AG09319 (cell line): Measurements from ENCODE around the gene VPS11.
"Not testable (repeated sequence)": the region's sequence is repeated elsewhere in the genome, so short reads cannot be mapped to it uniquely, and the experiment has no call there.

ENCODE experiments used
- DNase-seq: peaks from one replicate; pipeline ENCODE4 v3.0.0-alpha.2; 2010; ENCODE audit warnings: low read depth; ENCODE audit errors: extremely low read depth
- TF ChIP-seq, protein P1 (sequence below): IDR thresholded peaks from 2 replicates; pipeline ENCODE4 v1.5.1; 2011; ENCODE audit warnings: low read depth, mild to moderate bottlenecking, inconsistent platforms, low read length, moderate library complexity

Gene VPS11

DNA sequence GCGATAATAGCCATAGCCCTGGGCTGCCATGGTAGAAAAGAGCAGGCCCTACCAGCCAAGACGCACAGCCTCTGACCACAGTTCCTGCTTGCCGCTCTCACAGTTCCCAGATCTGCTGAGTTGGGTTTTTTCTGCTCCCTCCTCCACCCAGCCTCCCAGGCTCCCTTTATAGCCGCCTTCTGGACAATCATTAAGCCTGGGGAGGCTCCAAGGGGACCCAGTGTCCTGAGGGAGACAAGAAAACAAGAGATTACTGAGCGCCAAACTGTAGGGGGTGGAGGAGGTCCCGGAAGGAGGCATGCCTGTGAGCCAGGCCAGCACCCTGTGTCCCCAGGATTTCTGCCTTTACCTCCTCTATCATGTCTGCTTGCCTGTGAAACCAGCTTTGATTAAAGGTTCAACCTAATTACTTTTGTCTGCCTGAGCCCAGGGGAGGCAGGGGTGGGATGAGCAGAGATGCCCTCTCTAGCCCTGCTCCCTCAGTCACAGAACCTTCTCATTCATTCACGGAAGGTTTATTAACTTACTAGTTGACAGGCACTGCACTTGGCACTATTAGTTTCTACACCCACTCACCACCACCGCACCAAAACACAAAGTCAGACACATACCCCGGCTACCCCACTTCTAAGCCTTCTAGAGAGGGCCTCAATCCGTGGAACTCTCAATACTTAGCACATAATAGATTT lies 38.1 kb upstream of the VPS11 start:
- TF ChIP-seq, protein P1, sequence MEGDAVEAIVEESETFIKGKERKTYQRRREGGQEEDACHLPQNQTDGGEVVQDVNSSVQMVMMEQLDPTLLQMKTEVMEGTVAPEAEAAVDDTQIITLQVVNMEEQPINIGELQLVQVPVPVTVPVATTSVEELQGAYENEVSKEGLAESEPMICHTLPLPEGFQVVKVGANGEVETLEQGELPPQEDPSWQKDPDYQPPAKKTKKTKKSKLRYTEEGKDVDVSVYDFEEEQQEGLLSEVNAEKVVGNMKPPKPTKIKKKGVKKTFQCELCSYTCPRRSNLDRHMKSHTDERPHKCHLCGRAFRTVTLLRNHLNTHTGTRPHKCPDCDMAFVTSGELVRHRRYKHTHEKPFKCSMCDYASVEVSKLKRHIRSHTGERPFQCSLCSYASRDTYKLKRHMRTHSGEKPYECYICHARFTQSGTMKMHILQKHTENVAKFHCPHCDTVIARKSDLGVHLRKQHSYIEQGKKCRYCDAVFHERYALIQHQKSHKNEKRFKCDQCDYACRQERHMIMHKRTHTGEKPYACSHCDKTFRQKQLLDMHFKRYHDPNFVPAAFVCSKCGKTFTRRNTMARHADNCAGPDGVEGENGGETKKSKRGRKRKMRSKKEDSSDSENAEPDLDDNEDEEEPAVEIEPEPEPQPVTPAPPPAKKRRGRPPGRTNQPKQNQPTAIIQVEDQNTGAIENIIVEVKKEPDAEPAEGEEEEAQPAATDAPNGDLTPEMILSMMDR, result no peak
- DNase-seq, result no peak

DNA sequence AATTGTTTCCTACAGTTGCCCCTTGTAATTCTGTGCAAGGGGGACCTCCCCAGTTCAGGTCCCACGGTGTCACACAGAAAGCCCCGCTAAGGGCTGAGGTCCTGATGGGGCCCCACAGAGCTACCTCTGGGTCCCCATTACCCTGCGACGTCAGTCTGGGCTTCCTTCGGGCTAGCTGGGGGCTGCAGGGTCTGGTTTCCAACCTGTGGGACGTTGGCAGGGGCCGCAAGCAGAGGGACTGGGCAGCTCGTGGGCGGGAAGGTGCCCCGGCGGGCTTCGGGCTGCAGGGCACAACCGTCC lies 37.6 kb upstream of the VPS11 start:
- no peak for DNase-seq
- TF ChIP-seq, protein P1, result no peak

DNA sequence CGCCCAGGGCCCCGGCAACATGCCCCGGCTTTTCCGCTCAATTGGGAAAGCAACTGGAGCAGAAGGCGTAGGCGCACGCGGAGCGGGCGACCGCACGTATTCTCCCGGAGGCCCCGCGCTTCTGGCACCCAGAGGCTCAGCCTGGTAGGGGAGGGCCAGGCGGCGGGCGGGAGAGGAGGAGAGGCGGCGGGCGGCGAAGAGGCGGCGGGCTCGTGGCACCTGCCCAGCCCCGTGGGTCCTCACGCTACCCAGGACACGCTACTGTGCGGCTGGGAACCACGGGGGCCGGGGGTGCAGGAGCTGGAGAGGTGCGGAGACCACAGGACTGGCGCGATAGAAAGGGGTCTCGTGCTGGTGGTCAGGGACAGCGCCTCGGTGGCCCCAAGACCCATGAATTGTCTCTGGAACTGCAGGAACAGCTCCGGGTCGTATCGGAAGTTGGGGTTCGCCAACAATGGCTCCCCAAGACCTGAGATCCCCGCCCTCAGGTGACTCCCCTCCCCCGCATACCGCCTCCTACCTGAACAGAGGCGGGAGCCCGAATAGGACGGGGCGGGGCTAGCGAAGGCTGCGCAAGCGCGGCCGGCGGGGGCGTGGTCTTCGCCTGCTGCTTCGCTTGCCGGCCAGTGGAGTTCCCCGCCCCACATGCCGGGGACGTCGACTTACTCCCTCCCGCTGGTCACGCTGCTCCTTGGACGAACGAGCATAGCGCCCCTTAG lies 37.1 kb upstream of the VPS11 start, which contains the start of gene SLC37A4:
SLC37A4 (minus strand) TSS at position 549 of the 719 bp plus-strand sequence.
- TF ChIP-seq, protein P1, result no peak; the same call in 1 of the 2 replicates
- peak; percentile 92 for DNase-seq

DNA sequence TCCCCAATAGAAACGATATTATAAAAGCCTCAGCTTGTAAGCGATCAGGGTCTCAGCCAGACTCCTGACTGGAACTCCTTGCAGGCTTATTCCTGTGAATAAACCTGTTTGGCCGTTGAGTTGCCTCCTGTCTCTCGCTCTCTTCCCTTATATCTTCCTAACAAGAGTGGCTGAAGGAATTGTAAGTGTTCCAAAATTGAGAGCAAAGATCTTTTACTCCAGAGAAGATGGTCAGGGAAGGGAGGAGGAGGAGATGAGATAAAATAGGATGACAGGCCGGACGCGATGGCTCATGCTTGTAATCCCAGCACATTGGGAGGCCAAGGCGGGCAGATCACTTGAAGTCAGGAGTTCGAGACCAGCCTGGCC lies 35.7 kb upstream of the VPS11 start:
- TF ChIP-seq, protein P1, result no peak
- no peak for DNase-seq

DNA sequence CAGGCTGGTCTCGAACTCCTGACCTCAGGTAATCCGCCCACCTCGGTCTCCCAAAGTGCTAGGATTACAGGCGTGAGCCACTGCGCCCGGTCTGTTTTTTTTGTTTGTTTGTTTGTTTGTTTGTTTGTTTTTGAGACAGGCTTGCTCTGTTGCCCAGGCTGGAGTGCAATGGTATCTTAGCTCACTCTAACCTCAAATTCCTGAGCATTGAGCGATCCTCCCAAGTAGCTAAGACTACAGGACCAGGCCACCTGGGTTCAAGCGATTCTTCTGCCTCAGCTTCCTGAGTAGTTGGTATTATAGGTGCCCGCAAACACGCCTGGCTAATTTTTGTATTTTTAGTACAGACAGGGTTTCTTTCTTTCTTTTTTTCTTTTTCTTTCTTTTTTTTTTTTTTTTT lies 34.2 kb upstream of the VPS11 start:
- DNase-seq, result not testable (repeated sequence)

DNA sequence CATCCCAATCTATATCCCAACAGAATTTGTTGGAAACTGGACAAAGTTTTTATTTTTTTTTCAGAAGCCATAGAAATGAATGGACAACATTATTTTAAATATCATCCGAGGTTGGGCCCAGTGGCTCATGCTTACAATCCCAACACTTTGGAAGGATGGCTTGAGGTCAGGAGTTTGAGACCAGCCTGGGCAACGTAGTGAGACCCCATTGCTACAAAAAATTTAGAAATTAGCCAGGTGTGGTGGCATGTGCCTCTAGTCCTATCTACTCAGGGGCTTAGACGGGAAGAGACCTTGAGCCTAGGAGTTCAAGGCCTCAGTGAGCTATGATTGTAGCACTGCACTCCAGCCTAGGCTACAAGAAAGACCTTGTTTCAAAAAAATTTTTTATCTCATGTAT lies 32.8 kb upstream of the VPS11 start:
- TF ChIP-seq, protein P1, result no peak

DNA sequence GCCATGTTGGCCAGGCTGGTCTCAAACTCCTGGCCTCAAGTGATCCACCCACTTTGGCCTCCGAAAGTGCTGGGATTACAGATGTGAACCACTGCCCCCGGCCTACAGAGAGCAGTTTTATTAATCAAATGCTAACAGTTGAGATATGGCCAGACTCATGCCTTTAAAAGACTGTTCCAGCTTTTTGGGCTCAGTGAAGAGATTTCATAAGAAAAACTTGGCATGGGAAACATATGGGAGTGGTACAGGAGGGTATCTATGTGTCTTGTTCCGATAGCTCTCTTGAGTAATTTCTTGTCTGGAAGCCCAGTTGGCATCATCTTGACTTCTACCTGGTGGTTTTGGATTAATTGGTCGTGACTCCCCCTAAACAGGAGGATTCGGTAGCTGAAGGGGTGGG lies 28.7 kb upstream of the VPS11 start:
- no peak for DNase-seq
- TF ChIP-seq, protein P1, result no peak

More for the DNA sequence above, 32.8 kb upstream of the VPS11 start:
- DNase-seq, result no peak

DNA sequence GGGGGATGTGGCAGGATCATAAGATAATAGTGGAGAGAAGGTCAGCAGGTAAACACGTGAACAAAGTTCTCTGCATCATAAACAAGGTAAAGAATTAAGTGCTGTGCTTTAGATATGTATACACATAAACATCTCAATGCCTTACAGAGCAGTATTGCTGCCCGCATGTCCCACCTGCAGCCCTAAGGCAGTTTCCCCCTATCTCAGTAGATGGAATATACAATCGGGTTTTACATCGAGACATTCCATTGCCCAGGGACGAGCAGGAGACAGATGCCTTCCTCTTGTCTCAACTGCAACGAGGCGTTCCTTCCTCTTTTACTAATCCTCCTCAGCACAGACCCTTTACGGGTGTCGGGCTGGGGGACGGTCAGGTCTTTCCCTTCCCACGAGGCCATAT lies 28.1 kb upstream of the VPS11 start:
- not testable (repeated sequence) for DNase-seq
